CD14-positive monocyte (primary cell): ENCODE measurements around the gene PAQR5. TPM values are rescaled to one million over a fixed set of nuclear protein-coding genes. Genes with fewer than 3 reads are reported as not detected.
A peak's percentile ranks its signal among the peaks of the same experiment; 100 is the strongest.

Source experiments
- DNase-seq, 3 donors: peaks; one replicate each; pipeline ENCODE4 v3.0.0-alpha.2; 2011 to 2022
- H2AFZ ChIP-seq: 2 replicates; pipeline ENCODE4 v1.6.0; 2012; ENCODE audit warnings: mild to moderate bottlenecking, low read depth, low read length, inconsistent platforms; ENCODE audit not compliant: insufficient read depth, poor library complexity, severe bottlenecking
- H3K27ac ChIP-seq, 2 donors: 1 replicate in 1 of 2; 2 replicates in 1 of 2; pipeline ENCODE4 v1.5.1; 2012 to 2013; ENCODE audit warnings: low read length in 2 of 2, control low read depth in 1 of 2, inconsistent platforms in 1 of 2, low read depth in 1 of 2, mild to moderate bottlenecking in 1 of 2
- H3K27me3 ChIP-seq, 2 donors: one replicate each; pipeline versions ENCODE4 v1.6.0 to v1.6.1; 2011 to 2013; ENCODE audit warnings: low read length in 2 of 2; ENCODE audit not compliant: control insufficient read depth in 2 of 2, insufficient read depth in 2 of 2
- H3K36me3 ChIP-seq, 2 donors: replicated peaks in 1 of 2; 1 replicate in 1 of 2; 2 replicates in 1 of 2; pipeline versions ENCODE4 v1.5.1 to v1.6.1; 2012 to 2013; ENCODE audit warnings: low read length in 2 of 2, control low read depth in 1 of 2, inconsistent platforms in 1 of 2, mild to moderate bottlenecking in 1 of 2; ENCODE audit not compliant: insufficient read depth in 2 of 2, control insufficient read depth in 1 of 2
- H3K4me1 ChIP-seq, 2 donors: 1 replicate in 1 of 2; 2 replicates in 1 of 2; pipeline versions ENCODE4 v1.5.1 to v1.6.1; 2012 to 2013; ENCODE audit warnings: low read length in 2 of 2, control low read depth in 1 of 2, inconsistent platforms in 1 of 2, mild to moderate bottlenecking in 1 of 2, moderate library complexity in 1 of 2; ENCODE audit not compliant: insufficient read depth in 2 of 2, control insufficient read depth in 1 of 2
- H3K4me2 ChIP-seq: replicated peaks from 2 replicates; pipeline ENCODE3; 2012; ENCODE audit warnings: low read length, moderate library complexity, mild to moderate bottlenecking; ENCODE audit not compliant: poor library complexity, severe bottlenecking; ENCODE audit errors: extremely low read depth
- H3K4me3 ChIP-seq, 3 experiments: fragments of 200-600 bp in 1 of 3; sonication (generic) in 1 of 3; replicated peaks in 1 of 3; 1 replicate in 2 of 3; 2 replicates in 1 of 3; pipeline ENCODE4 v1.5.1; 2011 to 2013; ENCODE audit warnings: low read length in 3 of 3, mild to moderate bottlenecking in 3 of 3, control low read depth in 2 of 3, low read depth in 2 of 3, inconsistent platforms in 1 of 3, moderate library complexity in 1 of 3
- H3K79me2 ChIP-seq: 2 replicates; pipeline ENCODE4 v1.6.0; 2012; ENCODE audit warnings: mild to moderate bottlenecking, control low read depth, inconsistent platforms, low read length, moderate library complexity; ENCODE audit not compliant: insufficient read depth
- H3K9ac ChIP-seq: 2 replicates; pipeline ENCODE4 v1.6.0; 2017; ENCODE audit warnings: low read length, mild to moderate bottlenecking; ENCODE audit not compliant: insufficient read depth, poor library complexity, severe bottlenecking
- H3K9me3 ChIP-seq, 2 donors: replicated peaks in 1 of 2; 1 replicate in 1 of 2; 2 replicates in 1 of 2; pipeline versions ENCODE4 v1.5.1 to v1.6.1; 2012 to 2013; ENCODE audit warnings: low read length in 2 of 2, control low read depth in 1 of 2; ENCODE audit not compliant: control insufficient read depth in 1 of 2, insufficient read depth in 1 of 2
- H4K20me1 ChIP-seq: 2 replicates; pipeline ENCODE4 v1.6.0; 2012; ENCODE audit warnings: mild to moderate bottlenecking, low read length, control low read depth, moderate library complexity; ENCODE audit not compliant: insufficient read depth
- H3K27ac Mint-ChIP-seq, 7 donors: one replicate each; pipeline ENCODE4 v1.8.0; 2020; ENCODE audit warnings: mild to moderate bottlenecking in 7 of 7, mixed read lengths in 7 of 7, moderate library complexity in 6 of 7, inconsistent platforms in 2 of 7
- H3K27me3 Mint-ChIP-seq, 3 donors: one replicate each; pipeline ENCODE4 v1.8.0; 2021 to 2022; ENCODE audit warnings: low read depth in 3 of 3, mild to moderate bottlenecking in 3 of 3, mixed read lengths in 3 of 3, moderate library complexity in 3 of 3, inconsistent platforms in 1 of 3
- H3K36me3 Mint-ChIP-seq, 2 donors: one replicate each; pipeline ENCODE4 v1.8.0; 2020; ENCODE audit warnings: mixed read lengths in 2 of 2, inconsistent platforms in 1 of 2, mild to moderate bottlenecking in 1 of 2
- H3K4me1 Mint-ChIP-seq: one replicate; pipeline ENCODE4 v1.8.0; 2020; ENCODE audit warnings: mild to moderate bottlenecking, mixed read lengths
- H3K4me3 Mint-ChIP-seq, 2 donors: one replicate each; pipeline ENCODE4 v1.8.0; 2020; ENCODE audit warnings: mild to moderate bottlenecking in 2 of 2, mixed read lengths in 2 of 2, moderate library complexity in 1 of 2
- H3K9me3 Mint-ChIP-seq, 7 donors: one replicate each; pipeline ENCODE4 v1.8.0; 2020 to 2022; ENCODE audit warnings: mixed read lengths in 7 of 7, mild to moderate bottlenecking in 6 of 7, moderate library complexity in 6 of 7, inconsistent platforms in 2 of 7
- WGBS: methylation state at CpG from one replicate; pipeline ENCODE4 v1.1.5; 2013; ENCODE audit warnings: missing lambda C conversion rate; ENCODE audit not compliant: insufficient coverage; 5-methylcytosine and 5-hydroxymethylcytosine counted together
- intact Hi-C, 2 donors: fragments of 100-400 bp; cut with micrococcal nuclease; formaldehyde crosslinking; loops; one replicate each; pipeline versions ENCODE4 v1.15.0 to v1.15.1; 2023
- polyA plus RNA-seq, 3 donors: library from polyadenylated mRNA; depleted of rRNA in 1 of 3; unstranded in 2 of 3; stranded (reverse) in 1 of 3; fragments of 300-500 nt in 2 of 3; fragments of >200 nt in 1 of 3; fragmentation: Illumina TruSeq in 2 of 3; gene quantifications; 1 replicate in 2 of 3; 2 replicates in 1 of 3; pipeline ENCODE4 v1.2.3, GENCODE V29; 2012 to 2021
- TF ChIP-seq, protein P1 (sequence below): fragments of 200-600 bp; IDR thresholded peaks from one replicate; pipeline ENCODE4 v1.8.0; 2022; ENCODE audit warnings: antibody characterized with exemption, mild to moderate bottlenecking

Gene PAQR5
- polyA plus RNA-seq, 3 donors, result not detected

DNA sequence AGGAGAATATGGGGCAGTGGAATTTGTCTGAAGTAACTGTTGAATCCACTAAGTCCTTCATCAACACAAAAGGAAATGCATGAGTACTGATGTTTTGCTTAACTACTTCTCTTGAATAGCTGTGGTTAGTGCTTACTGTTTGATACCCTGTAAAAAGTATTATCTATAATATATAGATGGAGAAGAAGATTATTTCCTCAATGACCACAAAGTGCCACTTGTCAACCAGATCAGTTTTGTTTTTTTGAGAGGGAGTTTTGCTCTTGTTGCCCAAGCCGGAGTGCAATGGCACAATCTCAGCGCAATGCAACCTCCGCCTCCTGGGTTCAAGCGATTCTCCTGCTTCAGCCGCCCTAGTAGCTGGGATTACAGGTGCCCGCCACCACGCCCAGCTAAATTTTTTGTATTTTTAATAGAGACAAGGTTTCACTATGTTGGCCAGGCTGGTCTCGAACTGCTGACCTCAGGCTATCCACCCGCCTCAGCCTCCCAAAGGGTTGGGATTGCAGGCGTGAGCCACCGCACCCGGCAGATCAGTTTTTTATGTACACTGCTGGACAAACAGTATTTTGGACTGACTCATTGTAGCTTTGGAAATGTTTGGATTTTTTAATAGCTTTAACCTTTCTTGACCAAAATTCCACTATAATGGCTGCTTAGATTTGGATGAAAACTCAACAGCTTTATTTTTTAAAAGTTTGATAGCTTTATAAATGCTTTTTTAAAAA, 152.4 kb downstream of the PAQR5 start:
- H3K9me3 Mint-ChIP-seq, result no peaks in the 10 kb centered on the region
- H3K27me3 ChIP-seq, result no peaks in the 10 kb centered on the region
- H3K4me1 ChIP-seq, result peaks cover 29 to 36% of the 10 kb centered on the region in 2 donors
- no peak overlapping the region for H3K4me3 Mint-ChIP-seq
- H3K4me3 ChIP-seq, result peak overlapping the region in 1 of 3 experiments; percentile 97
- WGBS, result 100% methylated on average over 1 of the region's 12 CpGs
- H4K20me1 ChIP-seq, result peaks cover 36% of the 10 kb centered on the region
- H3K27ac Mint-ChIP-seq, result peak overlapping the region in 1 of 7 donors; percentile 87
- peak overlapping the region; percentile 97 for H2AFZ ChIP-seq
- peaks cover 31 to 45% of the 10 kb centered on the region in 2 donors for H3K36me3 ChIP-seq
- H3K79me2 ChIP-seq, result peaks cover 35% of the 10 kb centered on the region
- H3K4me2 ChIP-seq, result peak overlapping the region; percentile 94
- no peak overlapping the region for H3K9ac ChIP-seq
- peaks cover 35% of the 10 kb centered on the region for H3K4me1 Mint-ChIP-seq
- H3K9me3 ChIP-seq, result no peaks in the 10 kb centered on the region
- H3K27me3 Mint-ChIP-seq, result peaks cover 0 to 2% (median 0%) of the 10 kb centered on the region in 3 donors
- H3K36me3 Mint-ChIP-seq, result peaks cover 29 to 38% of the 10 kb centered on the region in 2 donors
- no peak overlapping the region for H3K27ac ChIP-seq
- DNase-seq, result no peak
- intact Hi-C loops, result no loop called here
- TF ChIP-seq, protein P1, sequence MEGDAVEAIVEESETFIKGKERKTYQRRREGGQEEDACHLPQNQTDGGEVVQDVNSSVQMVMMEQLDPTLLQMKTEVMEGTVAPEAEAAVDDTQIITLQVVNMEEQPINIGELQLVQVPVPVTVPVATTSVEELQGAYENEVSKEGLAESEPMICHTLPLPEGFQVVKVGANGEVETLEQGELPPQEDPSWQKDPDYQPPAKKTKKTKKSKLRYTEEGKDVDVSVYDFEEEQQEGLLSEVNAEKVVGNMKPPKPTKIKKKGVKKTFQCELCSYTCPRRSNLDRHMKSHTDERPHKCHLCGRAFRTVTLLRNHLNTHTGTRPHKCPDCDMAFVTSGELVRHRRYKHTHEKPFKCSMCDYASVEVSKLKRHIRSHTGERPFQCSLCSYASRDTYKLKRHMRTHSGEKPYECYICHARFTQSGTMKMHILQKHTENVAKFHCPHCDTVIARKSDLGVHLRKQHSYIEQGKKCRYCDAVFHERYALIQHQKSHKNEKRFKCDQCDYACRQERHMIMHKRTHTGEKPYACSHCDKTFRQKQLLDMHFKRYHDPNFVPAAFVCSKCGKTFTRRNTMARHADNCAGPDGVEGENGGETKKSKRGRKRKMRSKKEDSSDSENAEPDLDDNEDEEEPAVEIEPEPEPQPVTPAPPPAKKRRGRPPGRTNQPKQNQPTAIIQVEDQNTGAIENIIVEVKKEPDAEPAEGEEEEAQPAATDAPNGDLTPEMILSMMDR, result no peak

DNA sequence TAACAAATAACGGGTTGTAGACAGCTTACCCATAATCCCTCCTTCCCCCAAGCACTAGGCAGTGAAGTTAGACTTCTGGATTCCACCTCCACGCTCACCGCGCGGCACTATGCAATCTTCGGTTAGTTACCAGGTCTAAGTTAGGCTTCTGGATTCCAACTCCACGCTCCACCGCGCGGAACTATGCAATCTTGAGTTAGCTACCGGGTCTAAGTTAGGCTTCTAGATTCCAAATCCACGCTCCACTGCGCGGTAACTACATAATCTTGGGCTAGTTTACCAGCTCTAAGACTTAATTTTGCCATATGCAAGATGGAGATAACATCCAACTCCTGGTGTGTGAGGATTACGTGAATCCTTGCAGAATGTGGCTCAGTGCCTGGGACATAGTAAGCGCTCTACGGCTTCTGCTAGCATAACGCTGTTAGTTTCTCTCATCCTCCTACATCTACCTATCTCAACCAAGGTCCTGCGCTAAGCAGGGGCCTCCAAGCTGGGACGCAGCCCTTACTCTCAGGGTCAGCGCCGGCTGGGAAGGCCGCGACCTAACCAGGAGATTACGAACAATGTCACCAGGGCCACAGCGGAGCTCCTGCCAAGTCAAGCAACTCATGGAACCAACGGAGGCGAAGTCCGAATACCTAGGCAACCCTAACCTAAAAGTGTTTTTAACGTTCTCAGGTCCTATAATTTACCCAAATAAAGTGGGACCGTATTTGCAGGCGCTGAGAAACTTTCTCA, 153.4 kb downstream of the PAQR5 start:
- peaks cover 29 to 36% of the 10 kb centered on the region in 2 donors for H3K4me1 ChIP-seq
- H3K27ac ChIP-seq, result peak overlapping the region; percentile 82 to 91
- Mint-ChIP-seq H3K27me3 (no peaks in the 10 kb centered on the region), H3K36me3 (peaks cover 29 to 41% of the 10 kb centered on the region in 2 donors), H3K4me1 (peaks cover 35% of the 10 kb centered on the region), H3K9me3 (no peaks in the 10 kb centered on the region), H3K4me3 (peak overlapping the region; percentile 95 to 99), H3K27ac (peak overlapping the region; percentile 87 to 97 (median 92))
- H4K20me1 ChIP-seq, result peaks cover 43% of the 10 kb centered on the region
- H3K79me2 ChIP-seq, result peaks cover 39% of the 10 kb centered on the region
- 18% methylated on average over 23 of the region's 32 CpGs for WGBS
- intact Hi-C loops, result loop anchor here (2.0 kb wide), 2 partner anchors 37 to 39 kb away; partner anchors contain the start of gene KIF23 (in 1 of the 2)
- no peaks in the 10 kb centered on the region for H3K27me3 ChIP-seq
- H3K4me2 ChIP-seq, result peak overlapping the region; percentile 94
- H2AFZ ChIP-seq, result peak overlapping the region; percentile 97
- no peak for DNase-seq
- peak overlapping the region; percentile 82 to 97 (median 89) for H3K4me3 ChIP-seq
- H3K9ac ChIP-seq, result peak overlapping the region; percentile 87
- TF ChIP-seq, protein P1, result no peak
- H3K9me3 ChIP-seq, result no peaks in the 10 kb centered on the region
- peaks cover 30 to 45% of the 10 kb centered on the region in 2 donors for H3K36me3 ChIP-seq
